Measurements from ENCODE around the gene CHRNA3.

DNA sequence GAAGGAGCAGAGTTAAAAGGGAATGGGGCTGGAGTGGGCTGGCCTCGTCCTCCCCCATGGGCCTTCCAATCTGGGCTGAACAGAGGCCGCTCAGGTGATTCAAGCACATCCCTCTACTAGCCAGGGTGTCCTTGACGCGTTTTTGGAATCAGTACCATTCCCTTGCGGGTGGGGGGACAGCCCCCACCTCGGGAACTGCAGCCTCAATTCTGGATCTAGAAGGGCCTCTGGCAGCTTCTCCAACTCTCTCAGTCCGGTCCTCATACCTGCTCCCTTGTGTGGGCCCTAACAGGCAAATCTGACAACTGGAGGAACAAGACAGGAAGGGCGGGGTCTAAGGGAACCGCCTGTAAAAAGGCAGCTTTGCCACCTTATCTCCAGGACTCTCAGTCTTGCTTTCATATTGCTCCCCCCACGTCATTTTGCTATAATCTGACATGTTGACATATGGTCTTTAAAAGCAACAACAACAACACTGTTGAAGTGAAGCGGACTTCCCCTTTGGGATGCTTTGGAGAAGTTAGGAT, 21.0 kb upstream of the CHRNA3 start:
- TF ChIP-seq, protein P1, sequence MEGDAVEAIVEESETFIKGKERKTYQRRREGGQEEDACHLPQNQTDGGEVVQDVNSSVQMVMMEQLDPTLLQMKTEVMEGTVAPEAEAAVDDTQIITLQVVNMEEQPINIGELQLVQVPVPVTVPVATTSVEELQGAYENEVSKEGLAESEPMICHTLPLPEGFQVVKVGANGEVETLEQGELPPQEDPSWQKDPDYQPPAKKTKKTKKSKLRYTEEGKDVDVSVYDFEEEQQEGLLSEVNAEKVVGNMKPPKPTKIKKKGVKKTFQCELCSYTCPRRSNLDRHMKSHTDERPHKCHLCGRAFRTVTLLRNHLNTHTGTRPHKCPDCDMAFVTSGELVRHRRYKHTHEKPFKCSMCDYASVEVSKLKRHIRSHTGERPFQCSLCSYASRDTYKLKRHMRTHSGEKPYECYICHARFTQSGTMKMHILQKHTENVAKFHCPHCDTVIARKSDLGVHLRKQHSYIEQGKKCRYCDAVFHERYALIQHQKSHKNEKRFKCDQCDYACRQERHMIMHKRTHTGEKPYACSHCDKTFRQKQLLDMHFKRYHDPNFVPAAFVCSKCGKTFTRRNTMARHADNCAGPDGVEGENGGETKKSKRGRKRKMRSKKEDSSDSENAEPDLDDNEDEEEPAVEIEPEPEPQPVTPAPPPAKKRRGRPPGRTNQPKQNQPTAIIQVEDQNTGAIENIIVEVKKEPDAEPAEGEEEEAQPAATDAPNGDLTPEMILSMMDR (IDR thresholded peaks at IDR 0.05) = no peak
- TF ChIP-seq POLR2A (IDR thresholded peaks at IDR 0.05) = no peak

Measured in prostate gland (tissue), 2 donors.